Measurements from ENCODE around the gene STX8. TPM values are rescaled to one million over a fixed set of nuclear protein-coding genes. Genes with fewer than 3 reads are reported as not detected.

The STX8 gene
- total RNA-seq, 2 experiments from 2014 or later = 84.8 to 91.7 TPM

DNA sequence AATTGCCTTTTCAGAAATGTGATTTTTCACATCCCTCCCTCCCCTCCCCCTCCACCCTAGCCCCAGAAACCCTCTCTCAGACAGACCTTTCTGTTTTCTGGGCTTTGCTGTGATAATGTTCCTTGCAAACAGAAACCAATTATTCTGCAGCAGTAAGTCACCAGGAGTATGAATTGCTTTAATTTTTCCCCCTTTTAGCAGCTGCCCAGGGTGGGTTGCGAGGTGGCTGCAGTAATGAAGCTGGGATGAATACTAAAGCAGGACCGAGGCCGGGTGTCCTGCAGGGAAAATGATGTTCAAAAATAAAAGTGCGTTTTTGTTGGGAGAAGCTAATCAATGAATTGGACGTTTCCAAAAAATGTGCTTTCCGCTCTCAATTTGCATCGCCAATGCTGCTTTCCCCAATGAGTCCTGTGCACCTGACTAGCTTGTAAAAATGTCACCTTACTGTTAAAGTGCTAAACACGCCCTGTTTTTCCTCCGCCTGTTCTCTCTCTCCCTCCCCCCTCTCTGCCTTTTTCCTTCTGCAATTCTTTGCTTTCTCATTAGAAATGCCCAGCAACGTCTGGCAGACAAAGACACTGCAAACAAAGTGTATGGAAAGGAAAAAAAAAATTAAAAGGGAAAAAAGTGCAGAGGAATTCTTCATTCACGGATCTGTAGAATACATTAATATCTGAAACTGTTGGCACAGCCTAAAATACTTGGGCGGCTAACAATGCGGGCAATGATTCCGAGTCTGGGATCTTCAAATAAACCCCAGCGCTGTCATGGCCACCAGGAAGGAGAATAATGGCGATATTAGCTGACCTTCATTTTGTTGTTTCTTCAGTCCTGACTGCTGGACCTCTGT lies 244.1 kb downstream of the STX8 start:
- Mint-ChIP-seq H3K27me3 (no peaks in the 10 kb centered on the region), H3K4me1 (no peaks in the 10 kb centered on the region), H3K4me3 (no peak overlapping the region), H3K27ac (no peak overlapping the region), H3K36me3 (ENCODE audit: low read depth) (peaks cover 4% of the 10 kb centered on the region), H3K9me3 (peaks cover 15% of the 10 kb centered on the region)
- DNase-seq = no peak
- ChIA-PET CTCF (no interaction called here), POLR2A (no interaction called here)

DNA sequence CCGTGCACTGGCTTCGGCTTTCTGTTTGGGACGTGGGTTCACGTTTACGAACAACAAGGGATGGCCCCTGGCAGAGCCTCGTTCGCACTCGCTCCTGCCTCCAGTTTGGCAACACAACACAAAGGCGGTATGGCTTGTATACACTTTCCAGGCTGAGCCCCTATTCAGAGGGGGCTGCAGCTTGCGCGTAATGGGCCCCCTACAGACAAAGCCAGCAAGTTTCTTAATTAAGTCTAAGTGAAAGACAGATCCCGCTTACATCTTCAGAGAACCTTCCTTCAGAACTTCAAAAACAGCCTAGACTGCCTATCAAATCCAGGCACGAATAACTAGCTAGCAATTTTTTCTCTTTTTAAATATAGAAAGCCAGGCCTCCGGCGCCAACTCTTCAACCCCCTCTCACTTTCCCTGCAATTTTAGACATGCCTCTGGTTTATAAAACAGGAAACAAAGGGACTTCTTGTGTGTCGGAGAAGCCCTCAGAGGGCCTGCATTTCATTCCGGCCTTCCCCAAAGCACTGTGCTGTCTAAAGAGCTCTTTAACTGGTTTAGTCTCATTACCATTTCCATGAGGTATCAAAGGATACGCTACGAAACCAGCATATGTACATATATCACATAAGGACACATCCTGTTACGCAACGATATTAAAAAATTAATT lies 244.9 kb downstream of the STX8 start:
- H3K27ac Mint-ChIP-seq = no peak overlapping the region
- H3K4me3 Mint-ChIP-seq = no peak overlapping the region
- H3K27me3 Mint-ChIP-seq = no peaks in the 10 kb centered on the region
- POLR2A ChIA-PET = no interaction called here
- DNase-seq = no peak
- no peaks in the 10 kb centered on the region for H3K4me1 Mint-ChIP-seq
- CTCF ChIA-PET = no interaction called here
- peaks cover 13% of the 10 kb centered on the region for H3K9me3 Mint-ChIP-seq
- peaks cover 4% of the 10 kb centered on the region for H3K36me3 Mint-ChIP-seq (ENCODE audit: low read depth)

- no peak overlapping the region for H3K27ac Mint-ChIP-seq
- H3K9me3 Mint-ChIP-seq = peaks cover 11% of the 10 kb centered on the region
- H3K27me3 Mint-ChIP-seq = no peaks in the 10 kb centered on the region
- ChIA-PET POLR2A (no interaction called here), CTCF (no interaction called here)
- H3K36me3 Mint-ChIP-seq (ENCODE audit: low read depth) = peaks cover 4% of the 10 kb centered on the region
- no peak overlapping the region for H3K4me3 Mint-ChIP-seq
- no peaks in the 10 kb centered on the region for H3K4me1 Mint-ChIP-seq
- DNase-seq = no peak
Measured at GRCh38 chr17:9330141-9330540, 245.5 kb downstream of the STX8 start.

- H3K4me3 Mint-ChIP-seq = no peak overlapping the region
- no peaks in the 10 kb centered on the region for H3K36me3 Mint-ChIP-seq (ENCODE audit: low read depth)
- POLR2A ChIA-PET = no interaction called here
- no peak for DNase-seq
- peaks cover 4% of the 10 kb centered on the region for H3K9me3 Mint-ChIP-seq
- no peak overlapping the region for H3K27ac Mint-ChIP-seq
- H3K27me3 Mint-ChIP-seq = no peaks in the 10 kb centered on the region
- H3K4me1 Mint-ChIP-seq = no peaks in the 10 kb centered on the region
- CTCF ChIA-PET = no interaction called here
Measured at GRCh38 chr17:9329251-9329921, 246.2 kb downstream of the STX8 start.

GRCh38 chr17:9324864-9325263 lies 250.8 kb downstream of the STX8 start:
- no peak overlapping the region for H3K27ac Mint-ChIP-seq
- CTCF ChIA-PET = no interaction called here
- no peak overlapping the region for H3K4me3 Mint-ChIP-seq
- H3K27me3 Mint-ChIP-seq = no peaks in the 10 kb centered on the region
- H3K9me3 Mint-ChIP-seq = no peaks in the 10 kb centered on the region
- no peaks in the 10 kb centered on the region for H3K4me1 Mint-ChIP-seq
- POLR2A ChIA-PET = no interaction called here
- no peak for DNase-seq
- no peaks in the 10 kb centered on the region for H3K36me3 Mint-ChIP-seq (ENCODE audit: low read depth)

- ChIA-PET POLR2A (no interaction called here), CTCF (no interaction called here)
- Mint-ChIP-seq H3K27ac (no peak overlapping the region), H3K27me3 (no peaks in the 10 kb centered on the region), H3K4me1 (no peaks in the 10 kb centered on the region), H3K4me3 (no peak overlapping the region), H3K9me3 (peaks cover 12% of the 10 kb centered on the region), H3K36me3 (ENCODE audit: low read depth) (peaks cover 7% of the 10 kb centered on the region)
- DNase-seq = no peak
Measured at GRCh38 chr17:9322326-9322725, 253.3 kb downstream of the STX8 start.

DNA sequence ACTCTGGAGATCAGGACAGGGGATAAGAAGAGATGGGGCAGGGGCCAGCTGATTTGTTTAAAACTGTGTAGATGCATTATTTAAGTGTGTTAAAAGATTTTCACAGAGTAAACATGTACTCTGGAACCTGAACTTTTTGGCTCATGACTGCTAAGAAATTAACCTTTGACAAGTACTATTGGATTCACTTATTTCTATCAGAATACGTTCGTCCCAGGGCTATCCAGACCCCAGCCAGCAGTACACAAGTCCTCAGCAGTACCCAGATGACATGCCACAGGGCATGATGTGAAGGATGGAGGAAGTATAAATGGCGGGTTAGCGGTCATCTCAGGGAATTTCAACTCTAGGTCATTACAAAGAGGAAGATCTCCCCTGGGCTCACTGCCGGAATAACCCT lies 253.7 kb downstream of the STX8 start:
- DNase-seq = no peak
- Mint-ChIP-seq H3K27me3 (no peaks in the 10 kb centered on the region), H3K9me3 (peaks cover 15% of the 10 kb centered on the region), H3K4me1 (no peaks in the 10 kb centered on the region), H3K36me3 (ENCODE audit: low read depth) (peaks cover 7% of the 10 kb centered on the region), H3K27ac (no peak overlapping the region), H3K4me3 (no peak overlapping the region)
- POLR2A ChIA-PET = no interaction called here
- CTCF ChIA-PET = no interaction called here

GRCh38 chr17:9315360-9315759 lies 260.3 kb downstream of the STX8 start:
- CTCF ChIA-PET = no interaction called here
- no peak overlapping the region for H3K4me3 Mint-ChIP-seq
- H3K27me3 Mint-ChIP-seq = no peaks in the 10 kb centered on the region
- DNase-seq = no peak
- POLR2A ChIA-PET = no interaction called here
- H3K4me1 Mint-ChIP-seq = no peaks in the 10 kb centered on the region
- peaks cover 17% of the 10 kb centered on the region for H3K9me3 Mint-ChIP-seq
- peaks cover 7% of the 10 kb centered on the region for H3K36me3 Mint-ChIP-seq (ENCODE audit: low read depth)
- no peak overlapping the region for H3K27ac Mint-ChIP-seq

DNA sequence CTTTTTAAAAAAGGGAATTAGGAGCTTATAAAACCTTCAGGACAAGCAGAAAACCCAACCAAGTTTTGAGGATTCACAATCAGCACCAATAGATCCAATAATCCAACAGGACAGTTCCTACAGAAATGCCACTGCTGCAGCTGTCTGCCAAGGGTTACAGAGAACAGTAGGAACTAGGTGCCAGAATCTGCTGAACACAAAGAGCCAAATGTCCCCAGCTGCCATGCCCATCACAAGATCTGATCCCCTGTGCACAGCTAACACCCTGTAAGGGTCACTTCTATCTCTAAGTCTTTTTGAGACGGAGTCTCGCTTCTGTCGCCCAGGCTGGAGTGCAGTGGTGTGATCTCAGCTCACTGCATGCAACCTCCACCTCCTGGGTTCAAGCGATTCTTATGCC lies 262.3 kb downstream of the STX8 start:
- H3K4me3 Mint-ChIP-seq = no peak overlapping the region
- H3K36me3 Mint-ChIP-seq (ENCODE audit: low read depth) = peaks cover 3% of the 10 kb centered on the region
- ChIA-PET CTCF (no interaction called here), POLR2A (no interaction called here)
- no peak overlapping the region for H3K27ac Mint-ChIP-seq
- peaks cover 12% of the 10 kb centered on the region for H3K9me3 Mint-ChIP-seq
- no peak for DNase-seq
- no peaks in the 10 kb centered on the region for H3K27me3 Mint-ChIP-seq
- no peaks in the 10 kb centered on the region for H3K4me1 Mint-ChIP-seq

DNA sequence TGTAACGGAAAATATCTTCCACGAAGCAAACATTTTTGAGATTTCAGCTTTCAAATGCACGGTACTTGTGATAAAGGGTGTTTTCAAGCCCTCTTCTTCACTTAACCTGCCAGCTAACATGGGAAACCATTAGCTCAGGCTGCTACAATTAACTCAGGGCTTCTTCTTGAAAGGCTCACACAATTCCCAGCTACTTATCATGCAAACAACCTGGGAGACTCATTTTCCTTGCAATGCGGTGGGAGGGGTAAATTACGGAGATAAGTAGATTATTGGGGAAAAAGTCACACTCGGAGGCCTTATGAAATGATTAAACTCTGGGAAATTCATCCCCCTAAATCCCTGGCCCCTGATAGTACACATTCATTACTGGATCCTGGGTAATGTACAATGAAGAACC lies 266.4 kb downstream of the STX8 start:
- Mint-ChIP-seq H3K27ac (no peak overlapping the region), H3K27me3 (no peaks in the 10 kb centered on the region), H3K36me3 (ENCODE audit: low read depth) (no peaks in the 10 kb centered on the region), H3K4me1 (no peaks in the 10 kb centered on the region), H3K4me3 (no peak overlapping the region), H3K9me3 (no peaks in the 10 kb centered on the region)
- POLR2A ChIA-PET = no interaction called here
- CTCF ChIA-PET = interaction anchor here (0.6 to 0.7 kb wide), 2 partner anchors 25 to 59 kb away, joined by 3 read pairs; no protein-coding TSS in a partner anchor
- DNase-seq = no peak

- CTCF ChIA-PET = no interaction called here
Measured at GRCh38 chr17:9308069-9308468, 267.6 kb downstream of the STX8 start.

GRCh38 chr17:9307313-9307998 lies 268.2 kb downstream of the STX8 start:
- no peak overlapping the region for H3K4me3 Mint-ChIP-seq
- H3K36me3 Mint-ChIP-seq (ENCODE audit: low read depth) = no peaks in the 10 kb centered on the region
- DNase-seq = no peak
- H3K4me1 Mint-ChIP-seq = no peaks in the 10 kb centered on the region
- H3K27me3 Mint-ChIP-seq = no peaks in the 10 kb centered on the region
- ChIA-PET CTCF (no interaction called here), POLR2A (no interaction called here)
- no peaks in the 10 kb centered on the region for H3K9me3 Mint-ChIP-seq
- H3K27ac Mint-ChIP-seq = no peak overlapping the region

More at GRCh38 chr17:9308069-9308468, 267.6 kb downstream of the STX8 start:
- no peaks in the 10 kb centered on the region for H3K4me1 Mint-ChIP-seq
- no peaks in the 10 kb centered on the region for H3K9me3 Mint-ChIP-seq
- H3K27ac Mint-ChIP-seq = no peak overlapping the region
- no peaks in the 10 kb centered on the region for H3K27me3 Mint-ChIP-seq
- no peak for DNase-seq
- POLR2A ChIA-PET = no interaction called here
- no peak overlapping the region for H3K4me3 Mint-ChIP-seq
- no peaks in the 10 kb centered on the region for H3K36me3 Mint-ChIP-seq (ENCODE audit: low read depth)

GRCh38 chr17:9306086-9306485 lies 269.5 kb downstream of the STX8 start:
- DNase-seq = no peak
- ChIA-PET POLR2A (no interaction called here), CTCF (no interaction called here)
- Mint-ChIP-seq H3K9me3 (no peaks in the 10 kb centered on the region), H3K27me3 (no peaks in the 10 kb centered on the region), H3K36me3 (ENCODE audit: low read depth) (no peaks in the 10 kb centered on the region), H3K4me3 (no peak overlapping the region), H3K27ac (no peak overlapping the region), H3K4me1 (no peaks in the 10 kb centered on the region)
